ENCODE data around the gene ZKSCAN5. TPM values are rescaled to one million over a fixed set of nuclear protein-coding genes. Genes with fewer than 3 reads are reported as not detected.
"Not testable (repeated sequence)": the region's sequence is repeated elsewhere in the genome, so short reads cannot be mapped to it uniquely, and the experiment has no call there.

ZKSCAN5 gene
- total RNA-seq, 1 donor: 12.3 TPM

DNA sequence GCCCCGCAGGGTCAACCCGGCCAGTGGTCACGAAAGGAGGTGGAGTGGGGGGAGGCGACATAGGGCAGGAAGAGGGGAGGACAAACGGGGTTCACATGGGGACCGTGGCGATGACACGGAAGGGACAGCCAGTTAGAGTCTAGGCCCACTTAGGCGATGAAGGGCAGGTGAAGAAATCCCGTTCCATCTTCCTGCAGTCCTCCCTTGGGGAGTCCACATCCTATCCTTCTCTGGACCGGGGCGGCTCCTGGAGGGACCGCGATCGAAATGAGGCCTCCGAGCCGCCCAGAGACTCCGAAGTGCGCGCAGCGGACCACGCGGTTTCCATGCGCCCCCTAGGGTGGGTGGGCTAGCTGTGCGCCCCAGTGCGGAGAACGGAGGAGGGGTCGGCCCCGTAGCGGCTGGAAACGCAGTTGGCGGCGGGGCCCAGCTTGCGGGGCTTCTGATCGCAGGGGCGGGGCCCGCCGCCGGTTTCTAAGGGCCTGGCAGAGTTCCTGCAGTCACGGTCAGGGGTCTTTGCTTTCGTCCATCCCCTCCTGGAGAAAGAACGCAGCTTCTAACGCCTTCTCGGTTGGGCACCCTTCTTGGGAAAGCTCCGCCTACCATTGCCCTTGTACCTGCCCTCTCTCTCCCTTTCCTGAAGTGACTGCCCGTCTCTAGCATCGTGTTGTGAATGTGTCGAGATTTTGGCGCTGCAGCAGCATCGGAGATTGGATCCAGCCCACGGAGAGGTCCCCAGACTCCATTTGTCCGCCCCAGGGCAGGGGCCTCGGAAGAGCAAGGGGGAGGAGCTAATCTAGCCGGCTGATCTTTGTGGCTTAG is 75.7 kb downstream of the ZKSCAN5 start:
- peaks cover 3% of the 10 kb centered on the region for H3K27me3 ChIP-seq (ENCODE audit: insufficient read depth, low read length)
- H3K27ac ChIP-seq (ENCODE audit: low read depth, low read length): no peak overlapping the region
- H2AFZ ChIP-seq (ENCODE audit: low read length): peak overlapping the region; percentile 92
- peaks cover 17% of the 10 kb centered on the region for H3K4me1 ChIP-seq (ENCODE audit: insufficient read depth, low read length)
- no peaks in the 10 kb centered on the region for H3K79me2 ChIP-seq (ENCODE audit: insufficient read depth, low read length)
- TF ChIP-seq, protein P1, sequence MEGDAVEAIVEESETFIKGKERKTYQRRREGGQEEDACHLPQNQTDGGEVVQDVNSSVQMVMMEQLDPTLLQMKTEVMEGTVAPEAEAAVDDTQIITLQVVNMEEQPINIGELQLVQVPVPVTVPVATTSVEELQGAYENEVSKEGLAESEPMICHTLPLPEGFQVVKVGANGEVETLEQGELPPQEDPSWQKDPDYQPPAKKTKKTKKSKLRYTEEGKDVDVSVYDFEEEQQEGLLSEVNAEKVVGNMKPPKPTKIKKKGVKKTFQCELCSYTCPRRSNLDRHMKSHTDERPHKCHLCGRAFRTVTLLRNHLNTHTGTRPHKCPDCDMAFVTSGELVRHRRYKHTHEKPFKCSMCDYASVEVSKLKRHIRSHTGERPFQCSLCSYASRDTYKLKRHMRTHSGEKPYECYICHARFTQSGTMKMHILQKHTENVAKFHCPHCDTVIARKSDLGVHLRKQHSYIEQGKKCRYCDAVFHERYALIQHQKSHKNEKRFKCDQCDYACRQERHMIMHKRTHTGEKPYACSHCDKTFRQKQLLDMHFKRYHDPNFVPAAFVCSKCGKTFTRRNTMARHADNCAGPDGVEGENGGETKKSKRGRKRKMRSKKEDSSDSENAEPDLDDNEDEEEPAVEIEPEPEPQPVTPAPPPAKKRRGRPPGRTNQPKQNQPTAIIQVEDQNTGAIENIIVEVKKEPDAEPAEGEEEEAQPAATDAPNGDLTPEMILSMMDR (IDR thresholded peaks at IDR 0.05; ENCODE audit: extremely low read depth, low read depth, low read length): no peak
- peak overlapping the region; percentile 94 for H3K4me2 ChIP-seq (ENCODE audit: insufficient read depth, low read length)
- H4K20me1 ChIP-seq (ENCODE audit: insufficient read depth, low read length): peaks cover 6% of the 10 kb centered on the region
- no peaks in the 10 kb centered on the region for H3K36me3 ChIP-seq (ENCODE audit: insufficient read depth, low read length)
- H3K4me3 ChIP-seq (ENCODE audit: insufficient read depth, low read length): peak overlapping the region; percentile 76
- H3K9me3 ChIP-seq (ENCODE audit: low read depth, low read length): no peaks in the 10 kb centered on the region
- peak; percentile 77 for DNase-seq (ENCODE audit: insufficient read length, low spot score, missing footprints)

- H3K4me3 ChIP-seq (ENCODE audit: insufficient read depth, low read length): peak overlapping the region; percentile 76
- not testable (repeated sequence) for DNase-seq (ENCODE audit: insufficient read length, low spot score, missing footprints); H3K79me2 ChIP-seq (ENCODE audit: insufficient read depth, low read length); H3K27me3 ChIP-seq (ENCODE audit: insufficient read depth, low read length); H3K27ac ChIP-seq (ENCODE audit: low read depth, low read length); H3K36me3 ChIP-seq (ENCODE audit: insufficient read depth, low read length); H4K20me1 ChIP-seq (ENCODE audit: insufficient read depth, low read length); H3K9me3 ChIP-seq (ENCODE audit: low read depth, low read length)
- peak overlapping the region; percentile 94 for H3K4me2 ChIP-seq (ENCODE audit: insufficient read depth, low read length)
- H3K4me1 ChIP-seq (ENCODE audit: insufficient read depth, low read length): peaks cover 17% of the 10 kb centered on the region
- H2AFZ ChIP-seq (ENCODE audit: low read length): peak overlapping the region; percentile 92
Measured at GRCh38 chr7:99580778-99581332, 76.4 kb downstream of the ZKSCAN5 start.

Other genes with a start within 250 kb of the ZKSCAN5 start
- gene MYH16, start 231.8 kb upstream of the ZKSCAN5 start, total RNA-seq: under 0.01 TPM in 1 of 2 replicates, not detected in the other
- gene ARPC1A, start 178.8 kb upstream of the ZKSCAN5 start, total RNA-seq: 132 and 158 TPM in 2 replicates
- 248 and 273 TPM in 2 replicates for gene ARPC1B, start 129.9 kb upstream of the ZKSCAN5 start, total RNA-seq
- 33.0 and 33.7 TPM in 2 replicates for gene PDAP1, start 96.1 kb upstream of the ZKSCAN5 start, total RNA-seq
- gene BUD31, start 95.7 kb upstream of the ZKSCAN5 start, total RNA-seq: 122 and 124 TPM in 2 replicates
- gene PTCD1, start 65.9 kb upstream of the ZKSCAN5 start, total RNA-seq: 5.3 and 7.6 TPM in 2 replicates
- 80.2 and 101 TPM in 2 replicates for gene CPSF4, start 65.7 kb upstream of the ZKSCAN5 start, total RNA-seq
- gene ATP5MF, start 38.5 kb upstream of the ZKSCAN5 start, total RNA-seq: 330 and 342 TPM in 2 replicates
- 5.0 and 6.9 TPM in 2 replicates for gene ZNF789, start 31.8 kb upstream of the ZKSCAN5 start, total RNA-seq
- 32.1 and 34.7 TPM in 2 replicates for gene ZNF394, start 4.4 kb upstream of the ZKSCAN5 start, total RNA-seq
- gene FAM200A, start 47.5 kb downstream of the ZKSCAN5 start, total RNA-seq: 7.6 and 8.5 TPM in 2 replicates
- 75.1 and 76.7 TPM in 2 replicates for gene ZNF655, start 54.0 kb downstream of the ZKSCAN5 start, total RNA-seq
- 0.29 and 0.72 TPM in 2 replicates for gene TMEM225B, start 93.6 kb downstream of the ZKSCAN5 start, total RNA-seq
- gene ZSCAN25, start 112.3 kb downstream of the ZKSCAN5 start, total RNA-seq: 11.9 and 12.7 TPM in 2 replicates
- gene CYP3A5, start 175.3 kb downstream of the ZKSCAN5 start, total RNA-seq: under 0.01 TPM in 2 replicates
- gene CYP3A7, start 230.5 kb downstream of the ZKSCAN5 start, total RNA-seq: not detected in 2 replicates